PC-9 (cell line): ENCODE measurements around the gene EPHB2. TPM values are rescaled to one million over a fixed set of nuclear protein-coding genes. Genes with fewer than 3 reads are reported as not detected.

Experiments
- BruUV-seq: library from RNA; stranded (reverse); fragments of 400-500 nt; replicated peaks from 2 replicates; lab custom pipeline; 2021; lab: Mats Ljungman, UMichigan
- CTCF ChIA-PET: fragments of 300-600 bp; sonication (Branson Sonifier 250); formaldehyde crosslinking; loops from one replicate; lab custom pipeline; 2022; ENCODE audit warnings: antibody characterized with exemption; lab: Charles Lee
- POLR2A ChIA-PET: fragments of 300-600 bp; sonication (Branson Sonifier 250); formaldehyde crosslinking; loops from one replicate; lab custom pipeline; 2022; ENCODE audit warnings: antibody characterized with exemption; ENCODE audit not compliant: unreplicated experiment; lab: Charles Lee
- DNase-seq, 2 experiments: peaks; one replicate each; pipeline versions ENCODE4 v3.0.0 to v3.0.0-alpha.2; 2015 to 2022; ENCODE audit warnings: mixed read lengths in 1 of 2
- H2AFZ ChIP-seq: fragments of 200-600 bp; sonication (generic); 2 replicates; pipeline ENCODE4 v1.8.1; 2017; ENCODE audit warnings: antibody characterized with exemption
- H3F3A ChIP-seq: fragments of 200-600 bp; sonication (generic); 2 replicates; pipeline ENCODE4 v1.8.1; 2017; ENCODE audit warnings: antibody characterized with exemption, mild to moderate bottlenecking, low read depth; ENCODE audit not compliant: insufficient read depth
- H3K27ac ChIP-seq: fragments of 200-600 bp; sonication (generic); 2 replicates; pipeline ENCODE4 v1.6.1; 2016; ENCODE audit warnings: mixed run types
- H3K27me3 ChIP-seq: fragments of 200-600 bp; sonication (generic); 2 replicates; pipeline ENCODE4 v1.6.1; 2016; ENCODE audit warnings: low read depth, mixed run types; ENCODE audit not compliant: insufficient read depth
- H3K36me3 ChIP-seq: fragments of 200-600 bp; sonication (generic); 2 replicates; pipeline ENCODE4 v1.6.1; 2016; ENCODE audit warnings: low read depth, mixed run types
- H3K4me1 ChIP-seq: fragments of 200-600 bp; sonication (generic); replicated peaks from 2 replicates; pipeline ENCODE4 v1.6.1; 2016; ENCODE audit warnings: mixed run types; ENCODE audit not compliant: insufficient read depth
- H3K4me2 ChIP-seq: fragments of 200-600 bp; sonication (generic); 2 replicates; pipeline ENCODE4 v1.6.1; 2017; ENCODE audit warnings: mixed run types
- H3K4me3 ChIP-seq: fragments of 200-600 bp; sonication (generic); 2 replicates; pipeline ENCODE4 v1.6.1; 2016; ENCODE audit warnings: mixed run types
- H3K79me2 ChIP-seq: fragments of 200-600 bp; sonication (generic); 2 replicates; pipeline ENCODE4 v1.6.1; 2017; ENCODE audit warnings: low read depth, mixed run types
- H3K9me2 ChIP-seq: fragments of 200-600 bp; sonication (generic); 2 replicates; pipeline ENCODE4 v1.8.1; 2017; ENCODE audit warnings: mild to moderate bottlenecking; ENCODE audit not compliant: insufficient read depth
- H3K9me3 ChIP-seq: fragments of 200-600 bp; sonication (generic); 2 replicates; pipeline ENCODE4 v1.8.1; 2016; ENCODE audit warnings: low read depth; ENCODE audit not compliant: insufficient read depth
- H4K20me1 ChIP-seq: fragments of 200-600 bp; sonication (generic); 2 replicates; pipeline ENCODE4 v1.8.1; 2017; ENCODE audit not compliant: insufficient read depth
- CTCF ChIP-seq: fragments of 200-600 bp; sonication (generic); conservative IDR thresholded peaks from 2 replicates; pipeline ENCODE4 v1.6.1; 2017; ENCODE audit warnings: mixed run types, antibody characterized with exemption, mild to moderate bottlenecking, moderate library complexity
- EZH2 ChIP-seq: fragments of 200-600 bp; sonication (generic); IDR thresholded peaks from 2 replicates; pipeline ENCODE4 v1.8.0; 2017; ENCODE audit warnings: antibody characterized with exemption, low read depth
- intact Hi-C: fragments of 100-400 bp; cut with micrococcal nuclease; formaldehyde crosslinking; loops from one replicate; pipeline ENCODE4 v1.10.0; 2022; ENCODE audit not compliant: unreplicated experiment
- total RNA-seq: library from RNA; stranded (reverse); gene quantifications from 2 replicates; pipeline ENCODE4 v1.2.3, GENCODE V29; 2021

EPHB2 gene
- total RNA-seq, 1 experiment from 2014 or later = 26.7 TPM

DNA sequence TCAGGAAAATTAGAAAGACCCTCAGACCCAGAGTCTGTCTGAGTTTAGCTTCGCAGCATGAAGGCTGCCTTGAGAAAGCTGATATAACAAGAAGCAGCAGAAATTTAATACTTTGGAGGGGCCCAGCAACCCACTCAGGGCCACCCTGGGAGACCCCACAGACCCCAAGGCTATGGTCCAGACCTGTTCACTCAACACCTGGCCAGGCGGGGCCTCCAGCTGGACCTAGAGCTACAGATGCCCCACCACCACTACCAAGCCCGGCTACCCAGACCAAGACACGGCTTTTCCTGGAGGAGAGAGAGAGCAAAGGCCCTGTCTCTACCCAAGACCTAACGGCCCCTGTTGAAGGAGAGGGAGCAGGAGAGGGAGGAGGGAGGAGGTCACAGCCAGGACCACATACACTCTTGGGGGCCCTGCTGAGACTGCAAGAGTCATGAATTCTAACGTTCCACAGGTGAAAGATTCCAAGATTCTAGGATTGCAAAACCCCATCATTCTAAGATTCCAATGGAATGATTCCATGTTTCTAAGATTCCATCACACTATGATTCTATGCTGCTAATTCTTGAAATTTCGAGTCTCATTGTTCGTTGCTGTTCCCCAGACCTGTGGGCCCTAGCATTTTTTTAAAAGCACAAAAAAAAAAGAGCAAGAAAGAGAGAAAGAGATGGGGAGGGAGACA lies 208.8 kb downstream of the EPHB2 start:
- H3K4me3 ChIP-seq = no peak overlapping the region
- no peak overlapping the region for H3K4me2 ChIP-seq
- no peak overlapping the region for H2AFZ ChIP-seq
- intact Hi-C loops = no loop called here
- no peaks in the 10 kb centered on the region for H3K36me3 ChIP-seq
- H3K27ac ChIP-seq = no peak overlapping the region
- no peaks in the 10 kb centered on the region for H3K27me3 ChIP-seq
- no peaks in the 10 kb centered on the region for H3K9me2 ChIP-seq
- TF ChIP-seq CTCF (no peak), EZH2 (no peak)
- no peak for DNase-seq
- BruUV-seq = no TSS peak
- H3K79me2 ChIP-seq = no peaks in the 10 kb centered on the region
- CTCF ChIA-PET = no interaction called here
- no peaks in the 10 kb centered on the region for H3K9me3 ChIP-seq
- no peaks in the 10 kb centered on the region for H3F3A ChIP-seq
- H3K4me1 ChIP-seq = no peaks in the 10 kb centered on the region
- POLR2A ChIA-PET = no interaction called here
- H4K20me1 ChIP-seq = no peaks in the 10 kb centered on the region

- no peak for DNase-seq
- CTCF ChIA-PET = no interaction called here
Observed at GRCh38 chr1:22920026-22920733, 209.5 kb downstream of the EPHB2 start.

More at GRCh38 chr1:22920026-22920733, 209.5 kb downstream of the EPHB2 start:
- intact Hi-C loops = no loop called here
- POLR2A ChIA-PET = no interaction called here
- Histone ChIP-seq H3K27me3 (no peaks in the 10 kb centered on the region), H3K4me3 (no peak overlapping the region), H3K4me1 (no peaks in the 10 kb centered on the region), H3K36me3 (no peaks in the 10 kb centered on the region), H3K79me2 (no peaks in the 10 kb centered on the region), H3F3A (no peaks in the 10 kb centered on the region), H2AFZ (no peak overlapping the region), H4K20me1 (no peaks in the 10 kb centered on the region), H3K9me3 (no peaks in the 10 kb centered on the region), H3K4me2 (no peak overlapping the region), H3K9me2 (no peaks in the 10 kb centered on the region), H3K27ac (no peak overlapping the region)
- BruUV-seq = no TSS peak
- no peak for TF ChIP-seq EZH2
- TF ChIP-seq CTCF = no peak
